ENCODE measurements around the gene CDCA3.

The CDCA3 gene

DNA sequence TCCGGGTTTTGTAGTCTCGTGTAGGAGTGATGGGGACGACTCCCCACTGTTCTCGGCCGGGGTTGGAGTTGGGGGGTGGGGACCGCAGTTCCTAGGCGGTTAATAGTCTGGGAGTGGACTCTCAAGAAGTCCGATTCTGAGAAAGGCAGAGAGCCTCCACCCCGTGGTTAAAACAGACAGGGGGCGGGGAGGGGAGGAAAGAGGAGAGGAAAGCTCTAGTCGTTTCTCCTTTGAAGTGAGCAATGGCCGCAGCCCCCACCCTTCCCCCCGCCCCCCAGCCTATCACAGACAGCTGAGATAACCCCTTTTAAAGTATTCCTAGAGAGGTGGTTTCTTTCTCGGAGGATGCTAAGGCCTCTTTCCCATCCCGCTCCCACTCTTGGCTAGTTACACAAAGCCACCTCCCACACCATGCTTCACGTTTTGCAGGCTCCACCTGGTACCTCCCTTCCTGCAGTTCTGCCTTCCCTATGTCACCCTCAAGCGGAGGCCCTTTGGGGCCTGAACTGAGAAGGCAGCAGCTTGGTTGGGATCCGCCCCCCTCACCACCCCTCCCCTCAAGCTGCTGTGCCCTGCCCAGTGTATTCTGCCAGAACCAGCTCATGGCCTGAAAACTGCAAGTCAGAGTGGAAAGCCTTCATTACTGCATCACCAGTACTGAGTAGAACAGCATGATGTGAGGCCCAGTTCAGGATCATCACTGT lies 1.7 kb upstream of the CDCA3 start:
- DNase-seq: no peak

GRCh38 chr12:6851921-6852650 lies 1.0 kb upstream of the CDCA3 start, which contains the start of gene USP5:
Gene USP5, plus strand, starts transcription at chr12:6852150. Its CDS starts 30 bp downstream, at chr12:6852180.
- DNase-seq: peak; percentile 97 to 99

DNA sequence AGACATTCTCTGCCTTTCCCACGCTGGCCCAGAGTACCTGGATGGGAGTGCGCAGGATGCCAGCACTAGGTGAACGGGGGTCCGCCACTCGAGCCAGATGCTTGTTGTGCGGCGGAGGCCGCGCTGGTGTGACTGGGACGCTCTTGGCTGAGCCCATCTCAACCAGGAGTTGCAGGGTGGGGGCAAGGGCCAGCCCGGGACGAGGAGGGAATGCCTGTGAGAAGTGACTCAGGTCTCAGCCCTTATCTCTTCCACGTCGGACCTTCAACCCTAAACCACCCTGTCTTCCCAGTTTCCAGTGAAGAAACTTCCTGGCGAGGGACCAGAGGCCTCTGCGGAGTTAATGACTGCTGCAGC lies 312 bp downstream of the CDCA3 start:
- no peak for DNase-seq

- no peak for DNase-seq
These were observed 1.0 kb downstream of the CDCA3 start for GRCh38 chr12:6849976-6850560.

- DNase-seq: no peak
These were observed 1.7 kb downstream of the CDCA3 start for GRCh38 chr12:6849427-6849826.

DNA sequence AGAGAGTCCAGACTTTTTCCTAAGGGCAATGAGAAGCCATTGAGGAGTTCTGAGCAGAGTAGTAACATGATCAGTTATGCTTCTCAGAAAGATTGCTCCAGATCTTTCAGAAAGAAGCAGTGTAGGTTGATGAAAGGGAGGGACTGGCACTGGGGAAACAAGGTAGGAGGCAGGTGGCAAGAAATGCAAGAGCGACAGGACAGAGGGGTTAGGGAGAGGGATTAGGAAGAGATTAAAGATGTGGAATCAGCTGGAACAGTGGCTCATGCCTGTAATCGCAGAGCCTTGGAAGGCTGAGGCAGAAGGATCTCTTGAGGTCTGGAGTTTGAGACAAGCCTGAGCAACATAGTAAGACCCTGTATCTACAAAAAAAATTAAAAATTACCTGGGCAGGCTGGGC lies 3.4 kb downstream of the CDCA3 start:
- no peak for DNase-seq

DNA sequence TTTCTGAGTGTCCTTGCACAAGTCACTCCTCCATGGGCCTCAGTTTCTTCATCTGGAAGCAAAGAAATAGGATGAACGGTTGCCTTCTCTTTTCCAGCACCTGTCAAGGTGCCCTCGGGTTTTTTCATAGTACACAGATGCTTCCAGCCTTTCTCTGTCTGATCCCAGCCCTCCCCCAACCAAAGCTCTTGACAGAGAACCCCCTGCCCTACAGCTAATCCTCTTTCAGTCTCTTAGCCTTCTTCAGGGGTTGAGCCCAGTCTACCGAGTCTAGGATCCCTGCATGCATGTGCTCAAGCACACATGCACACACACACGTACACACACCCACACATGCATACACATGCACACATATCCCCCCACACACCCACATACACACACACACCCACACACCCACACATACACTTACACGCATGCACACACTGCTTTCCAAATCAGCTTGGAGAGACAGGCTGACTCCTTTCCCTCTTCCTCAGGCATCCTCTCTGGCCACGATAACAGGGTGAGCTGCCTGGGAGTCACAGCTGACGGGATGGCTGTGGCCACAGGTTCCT lies 4.7 kb downstream of the CDCA3 start:
- DNase-seq: no peak

- DNase-seq: no peak
These were observed 5.7 kb downstream of the CDCA3 start for GRCh38 chr12:6845395-6845794.

DNA sequence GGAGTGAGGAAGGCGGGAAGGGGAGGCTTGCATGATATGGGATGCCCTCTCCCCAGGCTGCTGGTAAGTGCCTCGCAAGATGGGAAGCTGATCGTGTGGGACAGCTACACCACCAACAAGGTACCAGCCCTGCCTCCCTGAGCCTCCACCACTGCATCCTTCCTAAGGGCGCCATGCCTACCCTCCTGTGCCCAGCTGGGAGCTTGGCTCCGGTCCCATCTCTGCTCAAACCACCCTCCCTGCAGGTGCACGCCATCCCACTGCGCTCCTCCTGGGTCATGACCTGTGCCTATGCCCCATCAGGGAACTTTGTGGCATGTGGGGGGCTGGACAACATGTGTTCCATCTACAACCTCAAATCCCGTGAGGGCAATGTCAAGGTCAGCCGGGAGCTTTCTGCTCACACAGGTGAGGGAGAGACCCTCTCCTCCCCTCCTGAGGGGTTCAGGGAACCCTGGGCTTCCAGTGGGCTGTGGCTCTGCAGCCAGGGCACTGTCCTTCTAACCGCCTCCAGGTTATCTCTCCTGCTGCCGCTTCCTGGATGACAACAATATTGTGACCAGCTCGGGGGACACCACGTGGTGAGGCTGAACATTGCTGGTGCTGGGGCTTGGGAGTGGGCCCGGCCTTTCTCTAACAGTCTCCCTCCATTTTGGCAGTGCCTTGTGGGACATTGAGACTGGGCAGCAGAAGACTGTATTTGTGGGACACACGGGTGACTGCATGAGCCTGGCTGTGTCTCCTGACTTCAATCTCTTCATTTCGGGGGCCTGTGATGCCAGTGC lies 7.8 kb downstream of the CDCA3 start:
- no peak for DNase-seq

- no peak for DNase-seq
These were observed 9.0 kb downstream of the CDCA3 start for GRCh38 chr12:6842075-6842474.

GRCh38 chr12:6840761-6841515 lies 10.1 kb downstream of the CDCA3 start, which contains the start of gene GNB3:
Gene GNB3, plus strand, starts transcription at chr12:6840925. Its CDS starts 363 bp downstream, at chr12:6841288.
- DNase-seq: no peak

GRCh38 chr12:6840330-6840729 lies 10.8 kb downstream of the CDCA3 start:
- no peak for DNase-seq

- peak; percentile 6 to 16 for DNase-seq
These were observed 11.4 kb downstream of the CDCA3 start for GRCh38 chr12:6839482-6840201.

DNA sequence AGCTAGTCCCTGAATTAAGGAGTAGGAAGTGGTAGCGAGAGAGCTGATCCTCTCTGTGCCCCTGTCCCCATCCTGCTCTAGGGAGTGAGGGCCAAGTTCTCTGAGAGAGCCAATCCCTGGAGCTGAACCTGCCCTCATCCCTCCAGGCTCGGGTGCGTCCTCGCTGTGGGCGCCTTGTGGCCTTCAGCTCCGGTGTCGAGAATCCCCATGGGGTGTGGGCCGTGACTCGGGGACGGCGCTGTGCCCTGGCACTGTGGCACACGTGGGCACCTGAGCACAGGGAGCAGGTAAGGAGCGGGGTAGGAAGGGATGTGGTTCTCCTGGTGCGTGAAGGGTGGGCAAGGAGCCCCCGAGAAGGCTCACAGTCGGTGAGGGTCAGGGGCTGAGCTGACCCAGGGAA lies 12.2 kb downstream of the CDCA3 start:
- DNase-seq: no peak

GRCh38 chr12:6837370-6838060 lies 13.6 kb downstream of the CDCA3 start:
- DNase-seq: no peak

DNA sequence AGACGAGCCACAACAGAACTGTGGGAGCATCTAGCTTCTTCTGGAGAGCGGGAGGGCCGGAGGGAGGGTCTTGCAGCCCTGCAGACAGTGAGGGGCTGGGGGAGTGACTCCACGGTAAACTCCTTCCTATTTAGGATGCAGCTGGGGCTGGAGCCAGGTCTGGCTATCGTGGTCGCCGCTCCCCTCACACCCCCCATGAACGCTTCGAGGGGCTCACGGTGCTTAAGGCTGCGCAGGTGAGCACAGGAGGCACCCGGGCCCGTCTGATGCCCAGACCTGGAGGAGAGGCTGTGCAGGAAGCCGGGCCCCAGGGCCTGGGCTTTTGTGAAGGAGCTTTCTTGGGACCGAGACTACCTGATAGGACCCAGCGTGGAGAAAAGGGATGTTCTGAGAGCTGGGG lies 14.2 kb downstream of the CDCA3 start:
- no peak for DNase-seq

- no peak for DNase-seq
These were observed 16.2 kb downstream of the CDCA3 start for GRCh38 chr12:6834873-6835272.

- no peak for DNase-seq
These were observed 16.8 kb downstream of the CDCA3 start for GRCh38 chr12:6834254-6834653.

DNA sequence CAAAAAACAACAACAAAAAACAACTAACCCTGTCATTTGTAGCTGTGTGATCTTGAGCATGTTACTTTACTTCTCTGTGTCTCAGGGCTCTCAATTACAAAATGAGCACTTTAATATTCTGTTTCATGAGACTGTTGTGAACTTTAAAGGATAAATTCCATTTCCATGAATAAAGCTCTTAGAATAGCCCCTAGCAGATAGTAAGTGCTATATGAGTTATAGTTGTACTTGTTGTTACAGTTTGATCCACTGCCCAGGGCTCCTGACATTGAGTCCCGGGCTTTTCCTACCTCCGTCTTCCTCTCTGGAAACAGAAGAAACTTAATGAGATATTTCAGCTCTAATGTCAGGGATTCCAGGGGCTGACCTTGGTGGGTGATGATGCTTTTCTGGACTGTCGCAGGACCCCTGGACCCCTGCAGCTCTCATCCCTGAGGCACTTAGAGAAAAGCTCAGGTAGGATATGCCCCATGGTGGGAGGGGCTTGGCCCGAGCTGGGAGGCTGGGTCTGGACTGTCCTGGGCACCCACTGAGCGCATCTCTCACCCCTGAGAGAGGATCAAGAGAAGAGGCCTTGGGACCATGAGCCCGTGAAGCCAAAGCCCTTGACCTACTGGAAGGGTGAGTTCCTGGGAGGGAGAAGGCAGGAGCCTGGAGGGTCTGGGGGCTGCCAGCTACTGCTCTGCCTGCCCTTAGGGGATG lies 17.7 kb downstream of the CDCA3 start:
- no peak for DNase-seq

GRCh38 chr12:6832125-6832524 lies 19.0 kb downstream of the CDCA3 start:
- DNase-seq: no peak
